GM21619 (cell line): ENCODE data around the gene LAMTOR4.
"Not testable (repeated sequence)": the region's sequence is repeated elsewhere in the genome, so short reads cannot be mapped to it uniquely, and the experiment has no call there.

Experiments used
- ATAC-seq: cut with Tn5 transposase; IDR thresholded peaks from one replicate; pipeline ENCODE4 v1.9.1; 2021; ENCODE audit not compliant: unreplicated experiment

Gene LAMTOR4

DNA sequence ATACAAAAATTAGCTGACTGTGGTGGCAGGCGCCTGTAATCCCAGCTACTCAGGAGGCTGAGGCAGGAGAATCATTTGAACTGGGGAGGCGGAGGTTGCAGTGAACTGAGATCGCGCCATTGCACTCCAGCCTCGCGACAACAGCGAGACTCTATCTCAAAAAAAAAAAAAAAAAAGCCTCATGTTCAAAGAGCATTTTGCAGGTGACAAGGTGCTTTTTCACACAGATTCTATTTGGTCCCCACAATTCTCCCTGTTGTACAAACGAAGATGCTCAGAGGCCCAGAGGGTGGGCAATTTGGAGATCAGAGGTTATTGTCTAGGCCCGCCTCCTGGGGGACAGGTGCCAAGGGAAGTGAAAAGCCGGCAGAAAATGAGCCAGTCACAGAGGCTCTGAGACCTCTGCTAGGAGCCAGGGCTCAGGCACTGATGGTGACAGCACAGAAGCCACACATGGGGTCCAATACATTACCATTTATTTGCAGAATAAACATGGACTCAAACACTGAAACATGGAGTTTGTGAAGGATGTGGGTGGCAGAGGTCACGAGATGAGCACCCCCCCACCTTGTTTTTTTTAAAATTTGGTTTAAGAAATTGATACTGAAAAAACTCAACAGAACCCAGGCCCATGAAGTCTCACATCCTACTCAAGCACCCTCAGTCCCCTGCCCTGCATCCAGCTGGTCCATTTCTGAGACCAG lies 20.6 kb downstream of the LAMTOR4 start:
- ATAC-seq, result no peak

DNA sequence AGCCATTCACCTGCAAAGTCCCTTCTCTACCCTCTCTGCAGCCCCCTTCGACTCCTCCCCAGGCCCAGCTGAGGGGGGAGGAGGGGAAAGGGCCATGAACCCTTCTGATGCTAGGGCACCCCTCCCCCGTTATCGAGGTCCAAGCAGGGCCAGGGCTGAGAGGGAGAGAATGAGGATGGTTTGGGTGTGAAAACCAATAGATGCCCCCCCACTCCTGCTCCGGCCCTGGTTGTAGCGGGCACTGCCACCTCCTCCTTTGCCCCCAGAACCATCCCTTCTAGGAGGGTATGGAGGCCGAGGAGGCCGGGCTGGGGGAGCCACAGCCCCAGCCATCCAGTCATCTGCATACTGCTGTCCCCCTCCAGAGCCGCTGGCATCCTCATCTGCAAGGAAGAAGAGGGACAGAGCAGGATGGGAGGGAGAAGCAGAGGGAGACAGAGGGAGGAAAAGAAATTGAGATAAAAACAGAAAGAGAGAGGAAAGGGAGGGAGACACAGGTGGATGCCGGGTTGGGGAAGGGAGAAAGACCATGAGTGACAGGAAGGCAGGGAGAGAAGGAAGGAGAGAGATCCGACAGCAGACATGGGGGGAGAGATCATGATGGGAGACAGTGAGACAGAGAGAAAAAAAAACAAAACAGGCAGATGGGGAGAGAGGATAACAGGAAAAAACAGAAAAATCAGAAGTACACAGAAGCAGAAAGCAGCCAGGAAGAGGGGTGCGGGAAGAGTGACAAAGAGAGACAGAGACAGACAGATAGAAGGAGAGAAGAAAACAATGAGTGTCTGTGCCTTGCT lies 21.6 kb downstream of the LAMTOR4 start:
- no peak for ATAC-seq

DNA sequence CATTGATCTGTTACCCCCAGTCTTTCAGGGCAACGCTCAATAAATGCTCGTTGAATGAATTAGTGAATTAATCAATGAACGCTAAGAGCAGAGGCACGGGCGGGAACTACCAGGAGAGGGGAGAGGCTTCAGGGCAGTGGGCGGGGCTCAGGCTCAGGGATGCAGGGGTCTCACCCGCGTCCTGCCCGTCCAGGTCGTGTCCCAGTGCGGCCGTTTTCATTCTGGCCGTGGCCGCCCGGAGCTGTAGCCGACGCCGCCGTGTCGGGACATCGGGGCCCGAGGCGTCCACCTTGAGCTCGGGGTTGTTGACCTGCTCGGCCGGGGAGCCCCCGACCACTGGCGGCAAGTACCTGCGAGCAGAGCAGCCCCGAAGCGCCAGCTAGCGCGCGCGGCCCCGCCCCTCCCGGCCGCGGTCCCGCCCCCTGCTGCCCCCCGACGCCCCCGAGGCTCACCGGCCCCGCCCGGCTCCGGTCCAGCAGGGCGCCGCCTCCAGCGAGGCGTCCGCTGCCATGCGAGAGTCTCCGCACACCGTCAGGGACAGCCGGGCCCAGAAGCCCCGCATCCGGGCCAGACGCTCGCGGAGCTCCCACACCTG lies 22.5 kb downstream of the LAMTOR4 start:
- no peak for ATAC-seq

DNA sequence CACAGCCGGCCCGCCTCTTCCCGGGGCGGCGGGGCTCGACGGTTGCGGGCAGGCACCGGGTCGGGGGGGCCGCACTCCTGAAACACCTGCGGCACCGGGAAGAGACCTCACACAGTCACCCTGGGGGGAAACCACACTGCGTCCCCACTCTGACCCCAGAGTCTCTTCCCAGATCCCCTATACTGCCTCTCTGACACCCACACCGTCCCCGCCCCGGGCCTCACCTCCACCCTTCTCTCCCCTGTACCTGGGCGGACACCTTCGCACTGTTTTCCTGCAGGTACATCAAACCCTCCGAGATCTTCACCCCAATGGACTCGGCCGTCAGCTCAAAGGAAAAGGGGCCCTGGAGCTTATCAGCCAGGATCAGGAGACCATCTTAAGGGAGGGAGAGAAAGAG lies 23.1 kb downstream of the LAMTOR4 start:
- ATAC-seq, result no peak

DNA sequence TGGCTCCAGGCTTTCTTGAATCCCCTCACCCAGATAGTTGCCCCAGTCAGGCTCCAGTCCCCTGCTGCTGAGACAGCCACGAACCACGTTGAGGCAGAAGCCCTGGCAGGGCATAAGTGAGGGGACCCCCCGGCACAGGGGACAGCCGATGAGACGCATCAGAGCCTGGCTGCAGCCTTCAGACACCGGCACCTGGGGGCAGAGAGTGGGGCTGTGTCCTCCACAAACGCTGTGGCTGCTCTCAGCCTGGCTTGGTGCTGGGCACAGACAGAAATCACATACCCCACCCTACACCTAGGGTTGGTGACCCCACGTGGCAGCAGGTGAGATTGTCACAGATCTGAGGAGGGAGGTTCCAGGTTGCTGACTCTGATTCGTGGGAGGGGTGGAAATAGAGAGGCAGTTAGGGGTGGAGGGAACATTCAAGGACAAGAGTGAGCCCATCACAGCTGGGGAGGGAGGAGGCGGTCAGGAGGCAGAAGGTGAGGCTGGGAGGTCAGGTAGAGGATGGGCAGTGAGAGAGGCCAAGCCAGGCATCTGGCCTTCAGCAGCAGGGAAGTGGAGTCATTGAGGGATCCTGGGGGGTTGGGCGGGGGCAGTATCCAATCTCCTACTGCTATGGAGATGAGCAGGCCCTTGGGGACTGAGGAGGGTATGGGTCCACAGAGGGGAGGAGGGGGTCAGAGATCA lies 25.2 kb downstream of the LAMTOR4 start:
- no peak for ATAC-seq

DNA sequence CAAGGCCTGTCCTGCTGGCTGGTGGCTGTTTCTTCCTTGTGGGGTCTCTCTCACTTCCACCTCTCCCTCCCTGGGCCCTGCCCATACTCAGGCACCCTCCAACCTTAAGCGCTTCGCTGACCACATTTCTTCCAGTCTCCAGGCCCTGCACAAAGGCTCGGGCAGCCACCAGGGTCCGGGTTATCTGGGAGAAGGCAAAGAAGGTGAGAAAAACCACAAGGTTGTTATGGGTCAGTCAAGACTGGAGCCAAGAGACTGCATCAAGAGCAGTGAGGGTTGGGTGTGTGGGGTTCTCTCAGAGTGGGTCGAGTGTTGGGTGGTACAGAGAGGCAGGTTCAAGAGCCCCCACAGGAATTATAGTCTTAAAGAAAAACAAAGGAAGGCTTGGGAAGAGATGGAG lies 25.9 kb downstream of the LAMTOR4 start:
- no peak for ATAC-seq

DNA sequence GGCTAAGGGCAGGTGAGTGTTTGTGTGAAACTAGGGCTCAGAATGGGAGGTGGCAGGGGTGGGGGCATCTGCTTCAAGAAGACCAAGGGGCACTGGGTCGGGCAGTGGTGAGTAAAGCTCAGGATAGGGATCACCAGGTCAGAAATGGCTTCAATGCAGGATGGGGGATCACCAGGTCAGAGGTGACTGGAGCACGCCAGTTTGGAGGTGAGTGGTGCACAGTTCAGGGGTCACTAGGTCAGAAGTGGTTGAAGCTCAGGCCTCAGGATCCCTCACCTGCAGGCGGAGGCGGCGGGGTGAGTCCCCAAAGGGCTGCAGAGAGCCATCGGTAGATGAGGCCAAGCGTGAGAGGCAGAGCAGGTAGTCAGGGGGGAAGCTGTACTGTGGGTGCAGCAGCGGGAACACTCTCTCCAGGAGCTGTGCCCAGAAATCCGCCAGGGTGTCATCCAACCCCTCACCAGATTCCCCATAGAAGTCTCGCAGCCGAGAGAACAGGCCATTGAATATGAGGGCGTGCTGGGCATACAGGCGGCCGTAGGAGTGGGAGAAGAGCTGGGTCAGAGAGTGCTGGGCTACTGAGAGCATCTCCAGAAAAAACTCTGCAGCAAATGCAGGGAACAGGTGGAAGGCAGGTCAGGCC lies 26.7 kb downstream of the LAMTOR4 start:
- ATAC-seq, result no peak

DNA sequence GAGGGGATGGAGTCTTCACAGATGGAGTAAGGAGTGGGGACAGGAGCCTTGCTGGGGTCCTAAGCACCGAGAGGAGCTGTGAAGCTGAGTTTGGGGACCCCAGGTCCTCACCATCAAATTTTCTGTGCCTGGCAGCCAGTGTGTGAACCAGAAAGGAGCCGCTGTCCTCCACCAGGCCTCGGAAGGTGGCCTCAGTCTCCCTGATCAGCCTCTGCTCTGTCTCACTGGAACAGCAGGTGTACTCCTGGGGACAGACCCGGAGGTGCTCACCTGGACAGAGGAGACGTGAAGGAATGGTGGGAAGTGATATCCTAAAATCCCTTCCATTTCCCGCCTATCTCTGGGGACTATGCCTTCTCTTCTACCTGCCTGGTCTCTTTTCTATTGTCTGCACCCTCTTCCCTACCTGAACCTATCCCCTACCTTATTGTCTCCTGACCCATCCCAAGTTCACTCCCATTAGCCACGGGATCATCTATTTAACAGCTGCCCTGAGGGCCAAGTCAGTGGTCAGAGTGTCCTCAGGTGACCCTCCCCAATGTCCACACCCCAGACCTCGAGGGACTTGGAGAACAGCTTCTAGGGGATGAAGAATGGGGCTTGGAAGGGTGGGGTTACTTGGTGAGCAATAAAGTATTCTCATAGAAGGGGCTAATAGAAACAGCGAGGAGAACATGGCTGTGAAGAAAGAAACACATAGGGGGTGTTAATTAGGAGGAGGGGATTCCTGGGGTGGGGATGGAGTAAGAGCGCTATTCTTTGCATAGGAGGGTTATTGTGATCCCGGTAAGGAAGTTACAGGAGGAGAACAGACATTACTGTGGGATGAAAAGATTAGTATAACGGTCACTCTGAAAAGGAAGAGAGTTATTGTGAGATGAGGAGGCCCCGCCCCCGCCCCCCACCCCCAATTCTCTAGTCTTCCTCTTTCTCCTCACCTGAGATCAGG lies 27.7 kb downstream of the LAMTOR4 start:
- ATAC-seq, result no peak

DNA sequence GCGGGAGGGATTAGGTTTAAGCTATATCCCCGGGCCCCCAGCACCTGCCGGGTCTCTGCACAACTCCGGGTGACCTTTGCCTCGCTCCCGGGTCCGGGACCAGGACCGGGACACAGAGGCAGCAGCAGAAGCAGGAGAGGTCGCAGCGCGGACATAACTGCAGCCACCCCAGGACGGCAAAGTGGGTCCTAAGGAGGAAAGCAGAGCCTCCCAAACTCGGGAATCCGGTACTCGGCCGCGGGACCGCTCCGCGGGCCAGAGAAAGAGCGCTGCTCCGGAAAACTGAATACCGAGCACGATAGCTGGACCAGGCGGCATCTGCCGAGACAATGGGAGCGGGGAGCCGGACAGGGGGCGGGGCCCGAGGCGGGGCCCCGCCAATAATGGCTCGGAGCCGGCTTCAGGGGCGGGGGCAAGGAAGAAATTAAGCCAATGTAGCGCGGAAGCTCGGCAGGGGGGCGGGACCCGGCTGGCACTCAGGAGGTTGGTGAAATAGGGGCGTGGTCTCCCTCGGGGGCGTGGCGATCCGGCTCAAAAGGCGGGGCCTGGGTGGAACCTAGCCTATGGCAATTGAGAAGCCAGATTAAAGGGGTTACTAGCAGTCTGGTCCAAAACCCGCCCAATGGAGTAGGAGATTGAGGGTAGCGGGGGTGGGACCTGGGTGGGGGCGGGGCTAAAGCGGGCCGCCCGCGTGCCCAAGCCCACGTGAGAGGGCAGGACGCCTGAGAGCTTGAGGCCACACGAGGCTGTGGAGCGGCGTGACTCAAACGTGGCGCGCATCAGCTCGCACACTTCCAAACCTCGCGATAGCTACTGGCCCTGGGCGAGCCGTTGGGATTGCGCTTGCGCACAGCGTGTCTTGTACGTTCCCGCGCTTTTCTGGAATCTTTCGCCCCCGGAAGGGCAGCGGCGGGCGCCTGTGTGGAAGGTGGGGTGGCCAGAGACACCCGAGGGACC lies 28.6 kb downstream of the LAMTOR4 start, which contains the start of the genes GPC2 and STAG3:
Gene GPC2 (minus strand): TSS at position 337 of the 957 bp plus-strand sequence. CDS start 182 bp downstream, at position 155.
Gene STAG3 (plus strand): TSS at position 874 of the 957 bp plus-strand sequence. CDS start 2,639 bp downstream, outside the sequence.
- ATAC-seq, result peak; percentile 87

DNA sequence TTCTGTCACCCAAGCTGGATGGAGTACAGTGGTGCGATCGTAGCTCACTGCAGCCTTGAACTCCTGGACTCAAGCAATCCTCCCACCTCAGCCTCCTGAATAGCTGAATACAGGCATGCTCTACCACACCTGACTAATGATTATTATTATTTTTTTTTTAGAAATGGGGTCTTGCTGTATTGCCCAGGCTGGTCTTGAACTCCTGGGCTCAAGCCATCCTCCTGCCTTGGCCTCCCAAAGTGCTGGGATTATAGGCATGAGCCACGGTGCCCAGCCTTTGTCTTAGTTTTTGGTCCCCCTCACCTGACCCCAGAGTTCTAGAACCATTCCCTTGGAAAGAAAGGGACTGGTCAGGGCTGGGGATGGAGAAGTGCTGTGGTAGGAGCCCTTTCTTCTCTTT lies 31.4 kb downstream of the LAMTOR4 start:
- ATAC-seq, result not testable (repeated sequence)

DNA sequence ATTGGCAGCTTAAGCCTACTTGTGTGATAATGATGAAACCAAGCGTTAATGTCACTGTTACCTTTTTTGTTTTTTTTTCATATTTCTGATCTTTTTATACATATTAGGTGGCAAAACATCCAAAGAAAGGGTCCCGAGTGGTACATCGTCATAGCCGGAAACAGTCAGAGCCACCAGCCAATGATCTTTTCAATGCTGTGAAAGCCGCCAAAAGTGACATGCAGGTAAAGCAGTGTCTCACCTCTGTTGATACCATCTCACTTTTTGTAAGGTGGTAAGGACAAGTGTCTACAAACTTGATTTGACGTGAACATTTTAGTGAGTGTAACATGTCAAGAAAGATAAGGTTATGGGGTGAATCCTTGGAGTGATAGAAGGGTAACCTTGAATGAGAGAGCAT lies 33.9 kb downstream of the LAMTOR4 start:
- ATAC-seq, result not testable (repeated sequence)

DNA sequence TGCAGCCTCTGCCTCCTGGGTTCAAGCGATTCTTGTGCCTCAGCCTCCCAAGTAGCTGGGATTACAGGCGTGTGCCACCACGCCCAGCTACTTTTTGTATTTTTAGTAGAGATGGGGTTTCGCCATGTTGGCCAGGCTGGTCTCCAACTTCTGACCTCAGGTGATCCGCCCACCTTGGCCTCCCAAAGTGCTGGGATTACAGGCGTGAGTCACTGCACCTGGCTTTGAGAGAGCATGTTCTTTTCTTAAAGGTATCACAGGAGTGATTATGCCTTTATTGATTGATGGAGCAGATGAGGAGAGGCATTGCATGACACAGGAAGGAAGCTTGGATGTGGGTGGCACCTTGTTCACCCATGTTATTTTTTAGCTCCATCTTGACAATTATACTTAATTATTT lies 34.4 kb downstream of the LAMTOR4 start:
- not testable (repeated sequence) for ATAC-seq

DNA sequence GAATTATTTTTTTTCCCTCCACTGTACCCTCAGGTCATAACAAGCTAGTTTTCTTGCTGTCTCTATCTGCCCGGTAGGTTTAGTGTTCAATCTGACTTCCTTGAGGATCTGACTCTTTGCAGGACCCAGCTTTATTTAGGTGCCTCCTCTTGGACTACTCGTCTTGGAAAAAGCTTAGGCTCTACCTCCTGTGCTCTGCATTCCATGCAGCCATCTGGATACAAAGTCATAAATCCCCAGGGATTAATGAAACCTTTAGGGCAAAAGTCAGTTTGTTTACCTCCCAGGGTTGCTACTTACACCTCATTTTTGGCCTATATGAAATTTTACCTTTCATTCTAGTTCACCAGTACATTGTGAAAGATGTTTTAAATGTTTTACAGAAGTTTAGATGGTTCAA lies 37.0 kb downstream of the LAMTOR4 start:
- no peak for ATAC-seq

DNA sequence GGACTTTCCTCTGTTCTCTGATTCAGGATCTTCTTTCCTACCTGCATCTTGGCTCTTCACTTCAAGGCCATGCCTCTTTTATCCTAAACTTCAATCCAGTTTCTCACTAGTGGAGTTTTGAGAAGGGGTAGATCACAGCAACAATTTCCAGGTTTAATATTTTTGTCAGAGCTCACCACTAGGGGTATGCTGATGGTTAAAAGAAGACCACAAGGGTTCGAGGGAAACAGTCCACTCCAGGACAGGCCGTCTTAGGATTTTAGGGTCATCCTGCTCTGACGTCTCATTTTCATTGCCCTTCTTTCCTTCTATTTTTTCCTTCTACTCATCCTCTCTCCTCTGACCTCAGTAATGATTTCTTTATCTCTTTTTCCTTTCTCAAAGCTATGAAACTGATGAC lies 40.3 kb downstream of the LAMTOR4 start:
- no peak for ATAC-seq

DNA sequence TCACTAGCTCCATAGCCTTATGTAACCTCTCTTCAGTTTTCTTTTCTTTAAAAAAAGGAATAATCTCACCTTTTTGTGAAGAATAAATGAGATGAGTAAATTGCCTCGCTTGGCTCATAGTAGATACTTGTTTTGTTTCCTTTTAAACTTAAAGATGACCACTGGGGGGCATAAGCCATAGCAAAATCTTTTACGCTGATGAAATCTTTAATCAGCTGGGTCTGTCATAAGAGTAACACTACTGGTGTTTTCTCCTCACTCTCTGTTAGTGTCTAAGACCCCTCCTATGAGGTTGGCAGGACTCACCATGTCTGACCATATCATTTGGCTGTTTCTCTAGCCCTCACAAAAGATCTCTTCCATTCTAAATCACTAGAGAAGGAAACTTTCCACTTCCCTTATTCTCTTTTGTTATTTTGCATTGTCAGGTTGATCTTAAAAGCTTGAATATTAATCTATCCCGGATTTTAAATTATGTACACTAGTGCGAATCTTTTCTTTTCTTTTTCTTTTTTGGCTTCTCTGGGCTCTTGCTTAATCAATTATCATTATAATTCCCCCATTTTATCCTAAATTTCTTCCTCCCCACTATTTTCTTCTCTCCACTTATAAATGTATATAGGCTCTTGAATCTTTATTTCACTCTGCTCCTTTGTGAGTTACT lies 41.5 kb downstream of the LAMTOR4 start:
- ATAC-seq, result peak; percentile 55

DNA sequence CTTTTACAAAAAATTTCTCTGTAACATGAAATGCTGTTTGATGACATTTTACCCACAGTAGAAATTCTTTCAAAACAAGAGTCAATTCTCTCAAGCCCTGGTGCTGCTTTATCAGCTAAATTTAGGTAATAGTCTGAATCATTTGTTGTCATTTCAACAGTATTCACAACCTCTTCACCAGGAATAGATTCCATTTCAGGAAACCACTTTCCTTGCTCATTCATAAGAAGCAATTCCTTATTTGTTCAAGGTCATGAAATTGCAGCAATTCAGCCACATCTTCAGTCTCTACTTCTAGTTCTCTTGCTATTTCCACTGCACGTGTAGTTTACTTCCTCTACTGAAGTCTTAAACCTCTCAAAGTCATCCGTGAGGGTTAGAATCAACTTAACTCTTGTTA lies 43.1 kb downstream of the LAMTOR4 start:
- ATAC-seq, result no peak

DNA sequence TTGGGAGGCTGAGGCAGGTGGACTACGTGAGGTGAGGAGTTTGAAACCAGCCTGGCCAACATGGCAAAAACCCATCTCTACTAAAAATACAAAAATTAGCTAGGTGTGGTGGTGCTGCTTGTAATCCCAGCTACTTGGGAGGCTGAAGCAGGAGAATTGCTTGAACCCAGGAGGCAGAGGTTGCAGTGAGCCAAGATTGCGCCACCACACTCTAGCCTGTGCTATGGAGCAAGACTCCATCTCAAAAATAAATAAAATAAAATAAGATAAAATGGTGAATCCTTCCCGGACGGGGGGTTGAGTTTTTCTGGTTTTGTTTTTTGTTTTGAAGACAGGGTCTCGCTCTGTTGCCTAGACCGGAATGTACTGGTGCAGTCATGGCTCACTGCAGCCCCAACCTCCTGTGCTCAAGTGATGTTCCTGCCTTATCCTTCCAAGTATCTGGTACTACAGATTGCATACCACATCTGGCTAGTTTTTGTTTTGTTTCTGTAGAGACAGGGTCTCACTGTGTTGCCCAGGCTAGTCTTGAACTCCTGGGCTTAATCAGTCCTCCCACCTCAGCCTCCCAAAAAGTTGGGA lies 43.7 kb downstream of the LAMTOR4 start:
- ATAC-seq, result not testable (repeated sequence)

DNA sequence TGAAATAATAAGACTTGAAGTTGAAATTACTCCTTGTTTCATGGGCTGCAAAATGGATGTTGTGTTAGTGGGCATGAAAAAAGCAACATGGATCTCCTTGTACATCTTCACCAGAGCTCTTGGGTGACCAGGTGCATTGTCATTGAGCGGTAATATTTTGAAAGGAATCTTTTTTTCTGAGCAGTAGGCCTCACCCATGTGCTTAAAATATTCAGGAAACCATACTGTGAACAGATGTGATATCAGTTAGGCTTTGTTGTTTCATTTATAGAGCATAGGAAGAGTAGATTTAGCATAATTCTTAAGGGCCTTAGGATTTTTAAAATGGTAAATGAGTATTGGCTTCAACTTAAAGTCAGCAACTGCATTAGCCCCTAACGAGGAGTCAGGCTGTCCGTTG lies 44.3 kb downstream of the LAMTOR4 start:
- no peak for ATAC-seq
